HepG2 (cell line): ENCODE measurements around the gene PLEKHS1. TPM values are rescaled to one million over a fixed set of nuclear protein-coding genes. Genes with fewer than 3 reads are reported as not detected.

Experiments used
- ARID5B ChIP-seq: IDR thresholded peaks from 2 replicates; pipeline ENCODE4 v1.4.0; 2020; ENCODE audit warnings: mild to moderate bottlenecking, missing genetic modification reagents
- GTF2F1 ChIP-seq: fragments of 150-350 bp; IDR thresholded peaks from 2 replicates; pipeline ENCODE4 v1.6.1; 2014; ENCODE audit warnings: low read length
- HHEX ChIP-seq: IDR thresholded peaks from 2 replicates; pipeline ENCODE4 v1.6.1; 2016; ENCODE audit warnings: control low read depth
- NFYB ChIP-seq: sonication (generic); formaldehyde crosslinking; IDR thresholded peaks from 2 replicates; pipeline ENCODE4 v1.4.0; 2020; ENCODE audit warnings: missing genetic modification reagents
- NR2F2 ChIP-seq: IDR thresholded peaks from 2 replicates; pipeline ENCODE4 v1.6.1; 2012; ENCODE audit warnings: low read depth, inconsistent platforms, borderline replicate concordance
- NR2F6 ChIP-seq, 2 experiments: IDR thresholded peaks; 2 replicates each; pipeline ENCODE4 v1.6.1; 2016; ENCODE audit warnings: antibody characterized with exemption in 1 of 2, mild to moderate bottlenecking in 1 of 2
- PHF21A ChIP-seq: sonication (generic); formaldehyde crosslinking; IDR thresholded peaks from 2 replicates; pipeline ENCODE4 v1.5.0; 2020; ENCODE audit warnings: mild to moderate bottlenecking, missing genetic modification reagents
- SOX13 ChIP-seq, 3 experiments: fragments of 450-650 bp in 1 of 3; sonication (generic) in 1 of 3; formaldehyde crosslinking in 1 of 3; IDR thresholded peaks in 2 of 3; conservative IDR thresholded peaks in 1 of 3; 2 replicates each; pipeline versions ENCODE4 v1.5.0 to v1.6.1; 2016 to 2020; ENCODE audit warnings: antibody characterized with exemption in 1 of 3, mild to moderate bottlenecking in 1 of 3, missing compliant biosample characterization in 1 of 3, missing genetic modification reagents in 1 of 3, moderate library complexity in 1 of 3
- SOX6 ChIP-seq, 2 experiments: fragments of 450-650 bp in 1 of 2; sonication (generic) in 1 of 2; formaldehyde crosslinking in 1 of 2; IDR thresholded peaks; 2 replicates each; pipeline versions ENCODE4 v1.4.0 to v1.6.1; 2017 to 2020; ENCODE audit warnings: antibody characterized with exemption in 1 of 2, mild to moderate bottlenecking in 1 of 2, missing genetic modification reagents in 1 of 2
- TARDBP ChIP-seq: sonication (generic); formaldehyde crosslinking; IDR thresholded peaks from 2 replicates; pipeline ENCODE4 v1.8.0; 2022; ENCODE audit warnings: mild to moderate bottlenecking, missing genetic modification reagents
- ZBTB42 ChIP-seq: sonication (generic); formaldehyde crosslinking; IDR thresholded peaks from 2 replicates; pipeline ENCODE4 v1.5.0; 2020; ENCODE audit warnings: mild to moderate bottlenecking, missing genetic modification reagents
- ZMYM4 ChIP-seq: sonication (generic); formaldehyde crosslinking; IDR thresholded peaks from 2 replicates; pipeline ENCODE4 v1.8.1; 2023; ENCODE audit warnings: mild to moderate bottlenecking, missing genetic modification reagents
- ZNF138 ChIP-seq: sonication (generic); formaldehyde crosslinking; IDR thresholded peaks from 2 replicates; pipeline ENCODE4 v1.5.0; 2020; ENCODE audit warnings: mild to moderate bottlenecking, low read depth, missing genetic modification reagents
- ZNF318 ChIP-seq: sonication (generic); formaldehyde crosslinking; IDR thresholded peaks from 2 replicates; pipeline ENCODE4 v1.4.0; 2020; ENCODE audit warnings: mild to moderate bottlenecking, missing genetic modification reagents
- ZNF441 ChIP-seq: sonication (generic); formaldehyde crosslinking; IDR thresholded peaks from 2 replicates; pipeline ENCODE4 v1.7.0; 2021; ENCODE audit warnings: missing genetic modification reagents, borderline replicate concordance
- ZNF740 ChIP-seq: sonication (generic); formaldehyde crosslinking; IDR thresholded peaks from 2 replicates; pipeline ENCODE4 v1.4.0; 2020; ENCODE audit warnings: missing genetic modification reagents
- polyA plus RNA-seq, 8 experiments: library from polyadenylated mRNA; depleted of rRNA in 3 of 8; stranded (reverse) in 7 of 8; unstranded in 1 of 8; fragments of >200 nt; fragmentation: Illumina TruSeq in 4 of 8; extraction: Trizol in 4 of 8; gene quantifications; 2 replicates each; pipeline versions ENCODE4 v1.2.1 to v1.2.3, GENCODE V29; 2011 to 2016; ENCODE audit warnings: low read depth in 4 of 8, missing spikeins in 1 of 8, mixed read lengths in 1 of 8; ENCODE audit not compliant: insufficient read depth in 1 of 8
- total RNA-seq, 5 experiments: library from RNA; depleted of rRNA; stranded (reverse); fragments of >200 nt; fragmentation: Illumina TruSeq; extraction: Trizol; gene quantifications; 2 replicates each; pipeline ENCODE4 v1.2.3, GENCODE V29; 2016; ENCODE audit warnings: low read depth in 1 of 5

PLEKHS1 gene
- total and polyA plus RNA-seq, 2 of the 13 experiments (the other 11 are each of a cell fraction or from before 2014, with no cell fraction given), result not detected

- TF ChIP-seq ZNF318 (CRISPR knock-in tag) (no peak), ZNF441 (CRISPR knock-in tag) (0 out of 2 replicates have a peak, but pooled peaks have one; percentile 38), SOX6 (IDR thresholded peaks at IDR 0.05) (no peak), SOX6 (CRISPR knock-in tag; IDR thresholded peaks at IDR 0.05) (peak; percentile 43; the same call in 1 of the 2 replicates), NFYB (peak; percentile 47), SOX13 (IDR thresholded peaks at IDR 0.05) (no peak), SOX13 (CRISPR knock-in tag; conservative IDR thresholded peaks at IDR 0.05 in 1 of 2, IDR thresholded peaks at IDR 0.05 in 1 of 2) (0 out of 4 replicates have a peak, but pooled peaks of 1 of the 2 experiments have one; percentile 19), NR2F2 (peak; percentile 69; the same call in 1 of the 2 replicates), ZBTB42 (no peak), GTF2F1 (no peak), NR2F6 (IDR thresholded peaks at IDR 0.05) (peak; percentile 48), NR2F6 (CRISPR knock-in tag; IDR thresholded peaks at IDR 0.05) (no peak), PHF21A (CRISPR knock-in tag) (peak; percentile 65), HHEX (peak; percentile 39; the same call in 1 of the 2 replicates), ZNF740 (CRISPR knock-in tag) (no peak), ZNF138 (CRISPR knock-in tag) (no peak), ZMYM4 (CRISPR knock-in tag) (peak; percentile 54), TARDBP (CRISPR knock-in tag) (0 out of 2 replicates have a peak, but pooled peaks have one; percentile 13), ARID5B (CRISPR knock-in tag) (peak; percentile 39; the same call in 1 of the 2 replicates)
These were observed 5.1 kb upstream of the PLEKHS1 start (continued) for GRCh38 chr10:113746217-113746957.
